ENCODE data around the gene ESF1.

Gene ESF1

GRCh38 chr20:13681248-13682125, 103.2 kb downstream of the ESF1 start:
- no peaks in the 10 kb centered on the region for H3K4me1 ChIP-seq (ENCODE audit: insufficient read depth, insufficient read length)
- no peak for DNase-seq (ENCODE audit: low read depth, low spot score)

DNA sequence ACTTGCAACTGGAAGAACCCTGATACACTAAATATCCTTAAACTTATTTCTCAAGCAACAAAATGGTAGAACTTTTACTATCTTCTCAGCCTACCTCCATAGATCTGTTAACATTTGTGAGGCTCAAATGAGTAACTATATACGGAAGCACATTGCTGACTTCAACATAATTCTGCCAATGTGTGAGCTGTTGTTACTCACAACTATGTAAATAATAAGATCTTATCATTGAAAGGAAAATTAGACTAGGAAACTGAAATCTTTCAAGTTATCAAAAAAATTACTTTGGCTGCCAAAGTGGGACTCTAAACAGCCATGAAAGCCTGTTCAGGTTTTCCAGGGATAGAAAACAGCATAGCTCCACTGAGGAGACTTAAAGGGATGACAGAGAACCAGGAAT, 105.8 kb downstream of the ESF1 start:
- Histone ChIP-seq H3K9ac (ENCODE audit: insufficient read length, low read depth) (no peak overlapping the region), H3K27me3 (ENCODE audit: insufficient read depth, insufficient read length) (no peaks in the 10 kb centered on the region), H3K9me3 (ENCODE audit: insufficient read depth, low read length) (no peaks in the 10 kb centered on the region), H3K4me1 (ENCODE audit: insufficient read depth, insufficient read length) (no peaks in the 10 kb centered on the region), H3K4me3 (ENCODE audit: insufficient read length, low read depth) (no peak overlapping the region), H3K36me3 (ENCODE audit: insufficient read depth, insufficient read length, low read length) (no peaks in the 10 kb centered on the region)
- TF ChIP-seq YY1 (IDR thresholded peaks at IDR 0.05; ENCODE audit: insufficient read depth, insufficient read length) (no peak), ZNF274 (IDR thresholded peaks at IDR 0.05; ENCODE audit: low read depth, low read length) (no peak), SUZ12 (IDR thresholded peaks at IDR 0.05; ENCODE audit: extremely low read depth, insufficient read depth, insufficient read length) (no peak)
- DNase-seq (ENCODE audit: low read depth, low spot score): no peak

More at GRCh38 chr20:13681248-13682125, 103.2 kb downstream of the ESF1 start:
- TF ChIP-seq YY1 (IDR thresholded peaks at IDR 0.05; ENCODE audit: insufficient read depth, insufficient read length) (no peak), ZNF274 (IDR thresholded peaks at IDR 0.05; ENCODE audit: low read depth, low read length) (no peak), SUZ12 (IDR thresholded peaks at IDR 0.05; ENCODE audit: extremely low read depth, insufficient read depth, insufficient read length) (no peak)
- Histone ChIP-seq H3K9ac (ENCODE audit: insufficient read length, low read depth) (no peak overlapping the region), H3K4me3 (ENCODE audit: insufficient read length, low read depth) (no peak overlapping the region), H3K36me3 (ENCODE audit: insufficient read depth, insufficient read length, low read length) (no peaks in the 10 kb centered on the region), H3K9me3 (ENCODE audit: insufficient read depth, low read length) (no peaks in the 10 kb centered on the region), H3K27me3 (ENCODE audit: insufficient read depth, insufficient read length) (no peaks in the 10 kb centered on the region)

DNA sequence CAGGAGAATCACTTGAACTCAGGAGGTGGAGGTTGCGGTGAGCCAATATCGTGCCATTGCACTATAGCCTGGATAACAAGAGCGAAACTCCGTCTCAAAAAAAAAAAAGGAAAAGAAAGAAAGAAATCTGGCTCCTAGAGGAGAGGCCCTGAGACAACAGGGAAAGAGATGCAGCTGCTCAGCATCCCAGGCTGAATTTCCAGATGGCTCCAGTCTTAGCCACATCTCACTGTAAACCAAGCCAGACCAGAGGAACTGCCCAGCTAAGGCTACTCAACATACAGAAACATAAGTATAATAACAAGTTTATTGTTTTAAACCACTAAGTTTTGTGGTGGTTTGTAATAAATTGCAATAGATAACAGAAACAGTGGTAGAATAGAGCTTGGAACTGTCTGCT, 107.5 kb downstream of the ESF1 start:
- no peaks in the 10 kb centered on the region for H3K9me3 ChIP-seq (ENCODE audit: insufficient read depth, low read length)
- DNase-seq (ENCODE audit: low read depth, low spot score): no peak
- no peak overlapping the region for H3K4me3 ChIP-seq (ENCODE audit: insufficient read length, low read depth)
- no peak overlapping the region for H3K9ac ChIP-seq (ENCODE audit: insufficient read length, low read depth)
- no peaks in the 10 kb centered on the region for H3K27me3 ChIP-seq (ENCODE audit: insufficient read depth, insufficient read length)
- TF ChIP-seq YY1 (IDR thresholded peaks at IDR 0.05; ENCODE audit: insufficient read depth, insufficient read length) (no peak), ZNF274 (IDR thresholded peaks at IDR 0.05; ENCODE audit: low read depth, low read length) (no peak), SUZ12 (IDR thresholded peaks at IDR 0.05; ENCODE audit: extremely low read depth, insufficient read depth, insufficient read length) (no peak)
- no peaks in the 10 kb centered on the region for H3K36me3 ChIP-seq (ENCODE audit: insufficient read depth, insufficient read length, low read length)
- no peaks in the 10 kb centered on the region for H3K4me1 ChIP-seq (ENCODE audit: insufficient read depth, insufficient read length)

DNA sequence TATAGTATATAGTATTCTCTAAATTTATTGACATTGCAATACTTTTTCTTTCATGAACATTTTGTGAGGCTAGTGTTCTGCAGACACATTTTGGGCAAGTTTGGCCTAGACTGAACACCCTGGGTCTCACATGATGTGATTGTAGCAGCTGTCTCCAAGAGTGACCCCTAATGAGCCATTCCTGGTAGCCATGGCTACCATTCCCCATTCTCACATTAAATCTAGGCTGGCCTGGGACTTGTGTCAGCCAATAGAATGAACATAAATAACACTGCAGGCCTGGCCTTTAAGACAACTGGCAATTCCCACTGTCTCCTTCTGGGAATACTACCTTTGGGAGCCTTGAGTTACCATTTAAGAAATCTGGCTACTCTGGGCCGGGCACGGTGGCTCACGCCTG, 108.0 kb downstream of the ESF1 start:
- Histone ChIP-seq H3K4me3 (ENCODE audit: insufficient read length, low read depth) (no peak overlapping the region), H3K27me3 (ENCODE audit: insufficient read depth, insufficient read length) (no peaks in the 10 kb centered on the region), H3K36me3 (ENCODE audit: insufficient read depth, insufficient read length, low read length) (no peaks in the 10 kb centered on the region), H3K4me1 (ENCODE audit: insufficient read depth, insufficient read length) (no peaks in the 10 kb centered on the region), H3K9ac (ENCODE audit: insufficient read length, low read depth) (no peak overlapping the region), H3K9me3 (ENCODE audit: insufficient read depth, low read length) (no peaks in the 10 kb centered on the region)
- DNase-seq (ENCODE audit: low read depth, low spot score): no peak
- TF ChIP-seq ZNF274 (IDR thresholded peaks at IDR 0.05; ENCODE audit: low read depth, low read length) (no peak), SUZ12 (IDR thresholded peaks at IDR 0.05; ENCODE audit: extremely low read depth, insufficient read depth, insufficient read length) (no peak), YY1 (IDR thresholded peaks at IDR 0.05; ENCODE audit: insufficient read depth, insufficient read length) (no peak)

GRCh38 chr20:13672690-13673089, 112.0 kb downstream of the ESF1 start:
- no peaks in the 10 kb centered on the region for H3K27me3 ChIP-seq (ENCODE audit: insufficient read depth, insufficient read length)
- no peak overlapping the region for H3K4me3 ChIP-seq (ENCODE audit: insufficient read length, low read depth)
- no peaks in the 10 kb centered on the region for H3K36me3 ChIP-seq (ENCODE audit: insufficient read depth, insufficient read length, low read length)
- DNase-seq (ENCODE audit: low read depth, low spot score): no peak
- TF ChIP-seq ZNF274 (IDR thresholded peaks at IDR 0.05; ENCODE audit: low read depth, low read length): no peak
- TF ChIP-seq YY1 (IDR thresholded peaks at IDR 0.05; ENCODE audit: insufficient read depth, insufficient read length): no peak
- TF ChIP-seq SUZ12 (IDR thresholded peaks at IDR 0.05; ENCODE audit: extremely low read depth, insufficient read depth, insufficient read length): no peak
- H3K9ac ChIP-seq (ENCODE audit: insufficient read length, low read depth): no peak overlapping the region
- H3K9me3 ChIP-seq (ENCODE audit: insufficient read depth, low read length): no peaks in the 10 kb centered on the region
- no peaks in the 10 kb centered on the region for H3K4me1 ChIP-seq (ENCODE audit: insufficient read depth, insufficient read length)

GRCh38 chr20:13671916-13672378, 112.8 kb downstream of the ESF1 start:
- no peak overlapping the region for H3K9ac ChIP-seq (ENCODE audit: insufficient read length, low read depth)
- H3K4me3 ChIP-seq (ENCODE audit: insufficient read length, low read depth): no peak overlapping the region
- no peaks in the 10 kb centered on the region for H3K27me3 ChIP-seq (ENCODE audit: insufficient read depth, insufficient read length)
- H3K4me1 ChIP-seq (ENCODE audit: insufficient read depth, insufficient read length): no peaks in the 10 kb centered on the region
- no peaks in the 10 kb centered on the region for H3K9me3 ChIP-seq (ENCODE audit: insufficient read depth, low read length)
- H3K36me3 ChIP-seq (ENCODE audit: insufficient read depth, insufficient read length, low read length): no peaks in the 10 kb centered on the region
- no peak for DNase-seq (ENCODE audit: low read depth, low spot score)
- TF ChIP-seq ZNF274 (IDR thresholded peaks at IDR 0.05; ENCODE audit: low read depth, low read length) (no peak), YY1 (IDR thresholded peaks at IDR 0.05; ENCODE audit: insufficient read depth, insufficient read length) (no peak), SUZ12 (IDR thresholded peaks at IDR 0.05; ENCODE audit: extremely low read depth, insufficient read depth, insufficient read length) (no peak)

DNA sequence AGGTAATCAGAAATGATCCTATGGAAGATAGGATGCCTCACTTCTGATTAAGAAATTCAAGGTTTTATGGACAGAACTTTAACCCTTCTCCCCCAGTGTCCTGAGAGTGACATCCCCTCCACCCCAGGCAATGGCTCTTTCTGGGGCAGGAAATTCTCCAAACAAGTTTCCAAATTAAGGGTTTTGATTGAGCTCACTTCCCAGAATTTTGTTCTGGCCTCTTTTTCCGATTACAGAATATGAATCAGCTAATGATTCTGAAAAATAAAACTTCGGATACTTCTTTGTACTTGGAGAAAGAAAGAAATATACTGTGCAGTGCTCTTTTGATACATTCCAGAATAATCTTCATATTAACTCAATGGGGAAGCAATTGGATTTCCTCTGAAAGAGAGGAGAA, 113.2 kb downstream of the ESF1 start:
- Histone ChIP-seq H3K4me1 (ENCODE audit: insufficient read depth, insufficient read length) (no peaks in the 10 kb centered on the region), H3K36me3 (ENCODE audit: insufficient read depth, insufficient read length, low read length) (no peaks in the 10 kb centered on the region), H3K9ac (ENCODE audit: insufficient read length, low read depth) (no peak overlapping the region), H3K27me3 (ENCODE audit: insufficient read depth, insufficient read length) (no peaks in the 10 kb centered on the region), H3K4me3 (ENCODE audit: insufficient read length, low read depth) (no peak overlapping the region), H3K9me3 (ENCODE audit: insufficient read depth, low read length) (no peaks in the 10 kb centered on the region)
- TF ChIP-seq YY1 (IDR thresholded peaks at IDR 0.05; ENCODE audit: insufficient read depth, insufficient read length) (no peak), SUZ12 (IDR thresholded peaks at IDR 0.05; ENCODE audit: extremely low read depth, insufficient read depth, insufficient read length) (no peak), ZNF274 (IDR thresholded peaks at IDR 0.05; ENCODE audit: low read depth, low read length) (no peak)
- DNase-seq (ENCODE audit: low read depth, low spot score): no peak
